22Rv1 (cell line): ENCODE measurements around the gene FUOM.

Experiments used
- ZFX ChIP-seq: fragments of 450-650 bp; IDR thresholded peaks from 2 replicates; pipeline ENCODE4 v1.6.1; 2017; ENCODE audit warnings: antibody characterized with exemption, borderline replicate concordance
- TF ChIP-seq, protein P1 (sequence below): fragments of 450-650 bp; IDR thresholded peaks from 2 replicates; pipeline ENCODE4 v1.5.1; 2017; ENCODE audit warnings: mild to moderate bottlenecking

DNA sequence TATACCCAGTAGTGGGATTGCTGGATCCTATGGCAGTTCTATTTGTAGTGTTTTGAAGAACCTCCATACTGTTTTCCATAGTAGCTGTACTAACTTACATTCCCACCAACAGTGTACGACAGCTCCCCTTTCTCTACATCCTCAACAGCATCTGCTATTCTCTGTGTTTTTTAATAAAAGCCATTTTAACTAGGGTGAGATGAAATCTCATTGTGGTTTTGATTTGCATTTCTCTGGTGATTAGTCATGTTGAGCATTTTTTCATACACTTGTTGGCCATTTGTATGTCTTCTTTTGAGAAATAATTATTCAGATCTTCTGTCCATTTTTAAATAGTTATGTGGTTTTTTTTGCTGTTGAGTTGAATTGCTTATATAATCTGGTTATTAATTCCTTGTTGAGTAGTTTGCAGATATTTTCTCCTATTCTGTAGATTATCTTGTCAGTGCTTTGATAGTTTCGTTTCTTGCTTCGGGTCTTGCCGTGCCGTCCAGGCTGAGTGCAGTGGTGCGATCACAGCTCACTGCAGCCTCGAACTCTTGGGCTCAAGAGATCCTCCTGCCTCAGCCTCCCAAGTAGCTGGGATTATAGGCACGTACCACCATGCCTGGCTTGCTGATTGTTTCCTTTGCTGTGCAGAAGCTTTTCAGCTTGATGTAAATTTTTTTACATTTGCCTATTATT, 48.2 kb upstream of the FUOM start:
- TF ChIP-seq, protein P1, sequence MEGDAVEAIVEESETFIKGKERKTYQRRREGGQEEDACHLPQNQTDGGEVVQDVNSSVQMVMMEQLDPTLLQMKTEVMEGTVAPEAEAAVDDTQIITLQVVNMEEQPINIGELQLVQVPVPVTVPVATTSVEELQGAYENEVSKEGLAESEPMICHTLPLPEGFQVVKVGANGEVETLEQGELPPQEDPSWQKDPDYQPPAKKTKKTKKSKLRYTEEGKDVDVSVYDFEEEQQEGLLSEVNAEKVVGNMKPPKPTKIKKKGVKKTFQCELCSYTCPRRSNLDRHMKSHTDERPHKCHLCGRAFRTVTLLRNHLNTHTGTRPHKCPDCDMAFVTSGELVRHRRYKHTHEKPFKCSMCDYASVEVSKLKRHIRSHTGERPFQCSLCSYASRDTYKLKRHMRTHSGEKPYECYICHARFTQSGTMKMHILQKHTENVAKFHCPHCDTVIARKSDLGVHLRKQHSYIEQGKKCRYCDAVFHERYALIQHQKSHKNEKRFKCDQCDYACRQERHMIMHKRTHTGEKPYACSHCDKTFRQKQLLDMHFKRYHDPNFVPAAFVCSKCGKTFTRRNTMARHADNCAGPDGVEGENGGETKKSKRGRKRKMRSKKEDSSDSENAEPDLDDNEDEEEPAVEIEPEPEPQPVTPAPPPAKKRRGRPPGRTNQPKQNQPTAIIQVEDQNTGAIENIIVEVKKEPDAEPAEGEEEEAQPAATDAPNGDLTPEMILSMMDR: no peak
- TF ChIP-seq ZFX: no peak
